Stimulated activated CD4-positive, alpha-beta T cell treated with anti-CD3 and anti-CD28 coated beads, TNF-alpha, amount 100 ng/mL, for 24 hours (primary cell): ENCODE measurements around the gene PLD4.
A peak's percentile ranks its signal among the peaks of the same experiment; 100 is the strongest.

Source experiments
- DNase-seq, 3 experiments: peaks; one replicate each; pipeline ENCODE4 v3.0.0-alpha.2; 2020; ENCODE audit warnings: low read depth in 3 of 3

The PLD4 gene

GRCh38 chr14:104928391-104929133 lies 3.9 kb downstream of the PLD4 start:
- no peak for DNase-seq

GRCh38 chr14:104929268-104930230 lies 4.9 kb downstream of the PLD4 start:
- no peak for DNase-seq

- DNase-seq, result no peak
Observed at GRCh38 chr14:104930526-104931303, 6.0 kb downstream of the PLD4 start.

DNA sequence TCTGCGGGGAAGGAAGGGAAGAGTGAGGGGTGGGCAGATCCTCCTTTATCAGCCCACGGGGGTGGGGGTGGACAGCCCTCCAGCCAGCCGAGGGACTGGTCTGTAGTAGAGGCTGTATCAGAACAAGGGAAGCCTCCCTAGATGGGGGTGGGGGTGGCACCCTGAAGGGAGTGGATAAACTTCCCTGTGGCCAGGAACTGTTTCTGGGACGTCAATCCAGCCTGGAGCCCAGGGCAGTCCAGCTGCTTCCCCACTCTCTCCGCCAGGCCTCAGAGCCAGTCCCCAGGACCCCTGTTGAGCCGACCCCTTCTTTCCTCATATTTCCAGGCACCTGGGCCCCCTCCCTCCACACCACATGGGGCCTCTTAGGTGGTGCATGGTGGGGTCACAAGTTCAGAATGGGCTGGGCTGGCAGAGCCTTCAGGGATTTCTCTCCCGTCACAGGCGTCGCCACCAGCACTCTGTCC lies 6.7 kb downstream of the PLD4 start:
- DNase-seq, result no peak

DNA sequence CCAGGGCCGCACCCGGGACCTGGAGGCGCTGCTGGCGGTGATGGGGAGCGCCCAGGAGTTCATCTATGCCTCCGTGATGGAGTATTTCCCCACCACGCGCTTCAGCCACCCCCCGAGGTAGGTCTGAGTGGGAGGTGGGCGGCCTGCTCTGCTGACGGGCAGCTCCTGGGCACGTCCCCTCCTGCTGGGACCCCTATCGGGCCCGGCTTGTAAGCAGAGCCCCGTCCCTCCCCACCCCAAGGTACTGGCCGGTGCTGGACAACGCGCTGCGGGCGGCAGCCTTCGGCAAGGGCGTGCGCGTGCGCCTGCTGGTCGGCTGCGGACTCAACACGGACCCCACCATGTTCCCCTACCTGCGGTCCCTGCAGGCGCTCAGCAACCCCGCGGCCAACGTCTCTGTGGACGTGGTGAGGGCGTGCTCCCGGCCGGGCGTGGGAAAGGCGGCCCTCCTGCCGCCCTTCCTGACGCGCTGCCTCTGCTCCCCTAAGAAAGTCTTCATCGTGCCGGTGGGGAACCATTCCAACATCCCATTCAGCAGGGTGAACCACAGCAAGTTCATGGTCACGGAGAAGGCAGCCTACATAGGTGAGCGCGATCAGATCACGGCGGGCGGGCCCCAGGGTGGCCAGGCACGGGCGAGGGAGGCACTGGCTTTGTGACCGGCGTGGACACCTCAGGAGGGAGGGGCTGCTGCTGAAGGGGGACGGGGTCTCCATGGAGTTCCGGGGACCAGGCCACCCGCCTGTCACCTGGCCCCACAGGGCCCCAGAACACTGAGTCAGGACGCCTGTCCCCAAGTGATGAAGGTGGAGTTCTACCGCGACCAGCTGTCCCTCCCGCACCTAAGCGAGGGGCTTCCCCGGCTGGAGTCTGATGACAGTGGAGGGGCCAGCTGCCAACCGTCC lies 7.3 kb downstream of the PLD4 start:
- DNase-seq, result no peak

- DNase-seq, result peak; percentile 79 to 86 (median 83)
Observed at GRCh38 chr14:104932676-104933631, 8.3 kb downstream of the PLD4 start.

DNA sequence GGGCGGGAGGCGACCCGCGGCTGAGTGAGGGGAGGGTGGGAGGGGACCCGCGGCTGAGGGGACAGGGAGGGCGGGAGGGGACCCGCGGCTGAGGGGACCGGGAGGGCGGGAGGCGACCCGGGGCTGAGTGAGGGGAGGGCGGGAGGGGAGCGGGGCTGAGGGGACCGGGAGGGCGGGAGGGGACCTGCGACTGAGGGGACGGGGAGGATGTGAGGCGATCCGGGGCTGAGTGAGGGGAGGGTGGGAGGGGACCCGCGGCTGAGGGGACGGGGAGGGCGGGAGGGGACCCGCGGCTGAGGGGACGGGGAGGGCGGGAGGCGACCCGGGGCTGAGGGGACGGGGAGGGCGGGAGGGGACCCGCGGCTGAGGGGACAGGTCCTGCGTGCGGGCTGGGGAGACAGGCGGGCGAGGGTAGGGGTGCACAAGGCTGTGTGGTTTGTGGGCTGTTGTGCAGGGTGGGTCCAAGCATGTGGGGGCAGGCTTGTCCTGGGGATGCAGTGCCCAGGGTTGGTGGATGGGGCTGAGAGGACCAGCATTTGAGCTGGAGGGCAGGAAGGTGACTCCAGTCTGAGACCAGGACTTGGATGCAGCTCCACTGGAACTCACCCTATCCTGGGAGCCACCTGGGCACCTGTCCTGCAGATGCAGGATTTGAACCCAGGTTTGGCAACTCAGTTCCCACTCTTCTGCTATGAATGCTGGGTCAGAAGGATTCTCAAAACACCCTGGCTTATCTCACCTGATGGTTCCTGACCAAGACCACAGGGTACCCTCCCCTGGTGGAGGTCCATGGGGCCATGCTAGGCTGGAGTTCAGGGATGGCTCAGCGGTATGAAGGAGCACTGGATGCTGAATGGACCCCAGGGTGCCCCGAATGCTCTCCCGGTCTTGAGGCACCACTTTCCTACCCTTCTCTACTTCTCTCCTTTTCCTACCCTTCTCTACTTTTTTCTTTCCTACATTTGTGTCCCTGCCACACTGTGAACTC lies 9.4 kb downstream of the PLD4 start:
- no peak for DNase-seq

DNA sequence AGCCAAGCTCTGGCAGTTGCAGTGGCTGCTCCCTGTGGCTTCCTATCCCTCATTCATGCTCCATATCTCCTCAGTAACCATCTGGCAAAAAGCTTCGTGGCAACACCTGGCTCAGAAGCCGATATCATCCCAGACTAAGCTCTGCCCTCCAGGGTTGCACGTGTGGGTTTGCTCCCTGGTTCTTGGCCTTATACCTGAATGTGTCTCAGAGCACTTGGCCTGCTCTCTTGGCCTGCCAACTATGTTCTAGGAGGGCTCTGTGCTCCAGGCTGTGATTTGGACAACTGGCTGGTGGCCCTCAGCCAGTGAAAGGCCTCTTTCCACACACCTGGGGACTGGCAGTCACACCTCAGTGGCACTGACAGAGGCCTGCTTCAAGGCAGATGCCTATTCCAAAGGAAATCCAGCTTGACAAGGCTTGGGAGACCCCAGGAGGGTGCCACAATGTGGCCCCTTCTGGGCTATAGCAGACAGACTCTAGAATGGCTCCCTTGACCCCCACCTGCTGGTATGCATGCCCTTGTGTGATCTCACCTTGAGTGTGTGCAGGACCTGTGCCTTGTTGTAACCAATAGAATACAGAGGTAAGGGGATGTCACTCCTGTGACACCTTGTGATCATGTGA lies 10.5 kb downstream of the PLD4 start:
- no peak for DNase-seq

- no peak for DNase-seq
Observed at GRCh38 chr14:104935955-104936354, 11.3 kb downstream of the PLD4 start.

DNA sequence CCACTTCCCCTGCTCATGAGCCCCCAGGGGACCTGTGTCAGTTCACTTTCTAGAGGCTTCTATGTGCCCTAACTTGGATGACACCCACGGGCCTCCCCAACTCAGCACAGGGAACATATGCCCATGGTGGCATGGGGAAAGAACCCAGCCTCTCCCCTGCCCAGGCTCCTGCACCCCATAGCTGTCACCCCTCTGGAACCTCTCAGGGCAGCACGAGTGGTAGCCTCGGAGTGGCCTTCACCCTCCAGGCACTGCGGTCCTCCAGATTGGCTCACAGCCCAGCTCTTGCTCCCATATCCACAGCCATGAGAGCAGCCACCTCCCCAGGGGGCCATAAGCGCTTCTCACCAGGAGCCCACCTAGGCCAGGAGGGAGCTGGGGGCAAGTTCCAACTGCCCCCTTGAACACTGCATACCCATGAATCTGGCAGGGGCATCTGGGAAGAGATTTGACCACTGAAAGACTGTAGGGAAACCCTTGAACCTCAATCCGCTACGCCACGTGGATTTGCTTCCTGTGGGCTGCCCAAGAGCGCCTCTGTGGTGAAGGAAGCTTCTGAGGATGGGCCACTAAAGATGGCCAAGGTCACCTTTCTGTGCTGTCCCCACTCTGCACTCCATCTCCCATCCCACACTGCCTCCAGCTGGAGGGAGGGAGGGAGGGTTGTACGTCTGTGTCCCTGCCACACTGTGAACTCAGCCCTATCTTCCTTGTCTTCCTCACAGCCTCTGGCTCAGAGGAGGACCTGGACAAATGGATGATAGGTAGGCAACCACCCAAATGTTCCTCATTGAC lies 11.9 kb downstream of the PLD4 start:
- DNase-seq, result no peak

- DNase-seq, result no peak
Observed at GRCh38 chr14:104937161-104937560, 12.5 kb downstream of the PLD4 start.

DNA sequence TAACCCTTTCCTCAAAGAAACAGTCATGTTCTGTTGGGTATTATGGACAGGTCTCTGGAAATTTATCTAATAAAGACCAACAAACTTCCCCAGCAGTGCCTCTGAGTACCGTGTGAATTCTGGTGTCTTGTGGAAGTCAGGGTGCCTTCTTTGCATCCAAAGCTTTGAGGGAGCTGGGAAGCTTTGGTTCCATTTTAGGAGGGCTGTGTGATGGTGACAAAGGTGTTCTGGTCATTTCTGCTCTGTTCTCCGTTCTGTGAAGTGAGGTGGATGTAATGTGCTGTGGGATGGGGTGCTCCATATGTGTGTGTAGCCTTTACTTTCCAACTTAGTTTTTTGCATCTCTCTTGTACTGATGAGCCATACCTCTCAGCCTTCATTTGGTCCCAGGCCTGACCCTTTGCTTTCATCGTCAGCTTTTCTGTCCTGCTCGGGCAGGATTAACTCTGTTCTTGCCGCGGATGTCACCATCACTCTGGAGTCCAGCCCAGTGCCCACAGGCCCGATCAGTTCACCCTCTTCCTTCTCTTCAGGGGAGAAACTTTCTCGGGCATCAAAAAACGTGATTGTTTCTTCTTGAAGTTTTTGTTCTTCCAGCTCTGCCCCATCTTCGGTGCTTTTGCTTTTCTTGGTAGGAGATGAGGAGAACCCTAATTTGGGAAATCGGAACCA lies 13.2 kb downstream of the PLD4 start:
- no peak for DNase-seq

DNA sequence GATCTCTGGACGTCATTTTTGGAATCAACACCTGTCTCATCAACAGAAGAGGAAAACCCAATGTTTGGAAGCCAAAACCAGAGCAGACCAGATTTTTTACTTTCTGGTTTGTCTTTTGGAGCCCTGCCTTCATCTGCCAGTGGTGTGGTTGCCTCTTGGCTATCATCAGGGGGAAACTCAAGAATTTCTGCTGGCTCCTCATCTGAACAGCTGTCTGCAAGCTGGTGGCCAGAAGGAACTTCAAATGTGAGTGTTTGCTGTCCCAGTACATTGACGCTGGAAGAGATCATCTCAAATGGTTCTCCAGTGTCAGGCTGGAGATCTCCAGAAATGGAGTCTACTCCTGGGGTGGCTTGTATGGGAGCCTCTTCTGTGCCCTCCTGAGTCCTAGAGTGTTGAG lies 13.8 kb downstream of the PLD4 start:
- no peak for DNase-seq

GRCh38 chr14:104938960-104939359 lies 14.3 kb downstream of the PLD4 start:
- DNase-seq, result no peak

DNA sequence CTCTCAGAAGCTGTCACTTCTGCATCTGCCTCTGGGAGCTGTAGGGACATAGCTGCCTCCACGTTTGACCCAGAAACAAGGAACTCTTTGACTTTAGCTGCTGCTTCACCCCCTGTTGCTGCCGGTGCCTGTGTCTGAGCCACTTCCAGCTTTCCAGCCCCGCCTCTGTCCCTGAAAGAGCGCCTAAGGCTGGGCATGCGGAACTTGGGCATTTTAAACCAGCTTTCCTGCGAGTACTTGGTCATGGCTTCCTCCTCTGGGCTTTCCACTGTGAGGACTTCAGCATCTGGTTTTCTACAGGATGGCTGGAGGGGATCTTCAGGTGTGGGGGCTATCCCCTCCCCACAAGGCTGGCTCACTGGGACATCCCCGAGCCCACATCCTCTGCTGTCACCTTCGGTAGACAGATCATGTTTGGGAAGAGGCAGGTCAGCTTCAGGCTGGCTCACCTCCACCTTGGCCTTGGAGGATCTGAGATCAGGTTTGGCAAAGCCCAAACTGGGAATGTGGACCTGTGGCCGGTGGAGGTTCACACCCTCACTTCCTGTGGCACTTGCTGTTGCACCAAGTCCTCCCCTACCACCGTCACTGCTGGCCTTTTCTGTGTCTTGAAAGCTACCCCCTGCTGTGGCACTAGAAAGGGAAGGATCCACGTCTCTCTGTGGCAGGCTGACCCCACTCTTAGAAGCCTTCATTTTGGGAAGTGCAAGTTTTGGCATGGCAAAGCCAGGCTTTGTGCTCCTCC lies 15.2 kb downstream of the PLD4 start:
- no peak for DNase-seq
